ENCODE data around the gene HAAO. TPM values are rescaled to one million over a fixed set of nuclear protein-coding genes. Genes with fewer than 3 reads are reported as not detected.
"Not testable (repeated sequence)": the region's sequence is repeated elsewhere in the genome, so short reads cannot be mapped to it uniquely, and the experiment has no call there.

The HAAO gene
- 19.7 TPM for polyA plus RNA-seq (ENCODE audit: insufficient read length)

- no peak for DNase-seq (ENCODE audit: low read depth)
Observed at GRCh38 chr2:42792583-42793333, at the start of gene HAAO. Gene HAAO (minus strand): TSS chr2:42792583. CDS start chr2:42792536, 47 bp downstream.

- DNase-seq (ENCODE audit: low read depth): no peak
Observed at GRCh38 chr2:42841344-42841743, 49.0 kb upstream of the HAAO start.

- no peak for DNase-seq (ENCODE audit: low read depth)
Observed at GRCh38 chr2:42840760-42841159, 48.4 kb upstream of the HAAO start.

- no peak for DNase-seq (ENCODE audit: low read depth)
Observed at GRCh38 chr2:42839809-42840501, 47.6 kb upstream of the HAAO start.

- DNase-seq (ENCODE audit: low read depth): no peak
Observed at GRCh38 chr2:42838133-42838532, 45.8 kb upstream of the HAAO start.

GRCh38 chr2:42835577-42836371, 43.4 kb upstream of the HAAO start:
- DNase-seq (ENCODE audit: low read depth): no peak

GRCh38 chr2:42834161-42834560, 41.8 kb upstream of the HAAO start:
- no peak for DNase-seq (ENCODE audit: low read depth)

GRCh38 chr2:42832289-42832634, 39.9 kb upstream of the HAAO start:
- no peak for DNase-seq (ENCODE audit: low read depth)

- not testable (repeated sequence) for DNase-seq (ENCODE audit: low read depth)
Observed at GRCh38 chr2:42831575-42832288, 39.3 kb upstream of the HAAO start.

- no peak for DNase-seq (ENCODE audit: low read depth)
Observed at GRCh38 chr2:42830922-42831574, 38.7 kb upstream of the HAAO start.

- no peak for DNase-seq (ENCODE audit: low read depth)
Observed at GRCh38 chr2:42829671-42830440, 37.5 kb upstream of the HAAO start.

- DNase-seq (ENCODE audit: low read depth): no peak
Observed at GRCh38 chr2:42828487-42829425, 36.4 kb upstream of the HAAO start.

GRCh38 chr2:42827647-42828486, 35.5 kb upstream of the HAAO start:
- no peak for DNase-seq (ENCODE audit: low read depth)

GRCh38 chr2:42826231-42826630, 33.8 kb upstream of the HAAO start:
- no peak for DNase-seq (ENCODE audit: low read depth)

- DNase-seq (ENCODE audit: low read depth): no peak
Observed at GRCh38 chr2:42824454-42824807, 32.0 kb upstream of the HAAO start.

- no peak for DNase-seq (ENCODE audit: low read depth)
Observed at GRCh38 chr2:42823744-42824453, 31.5 kb upstream of the HAAO start.

GRCh38 chr2:42819160-42819559, 26.8 kb upstream of the HAAO start:
- no peak for DNase-seq (ENCODE audit: low read depth)

GRCh38 chr2:42815726-42816125, 23.3 kb upstream of the HAAO start:
- DNase-seq (ENCODE audit: low read depth): no peak

All from forelimb muscle (tissue), 1 donor.